HepG2 (cell line): ENCODE data around the gene SYPL1. TPM values are rescaled to one million over a fixed set of nuclear protein-coding genes. Genes with fewer than 3 reads are reported as not detected.

ENCODE experiments used
- BRCA1 ChIP-seq: sonication (generic); formaldehyde crosslinking; IDR thresholded peaks from 2 replicates; pipeline ENCODE4 v1.4.0; 2020; ENCODE audit warnings: missing genetic modification reagents
- CEBPB ChIP-seq: IDR thresholded peaks from 2 replicates; pipeline ENCODE4 v1.6.1; 2011; ENCODE audit warnings: low read depth, low read length, improper control_type of control experiment, borderline replicate concordance
- E2F2 ChIP-seq: sonication (generic); formaldehyde crosslinking; IDR thresholded peaks from 2 replicates; pipeline ENCODE4 v1.4.0; 2020; ENCODE audit warnings: missing genetic modification reagents, borderline replicate concordance
- GABPA ChIP-seq, 2 experiments: IDR thresholded peaks; 2 replicates each; pipeline ENCODE4 v1.6.1; 2011 to 2016; ENCODE audit warnings: low read depth in 2 of 2, low read length in 1 of 2, missing biosample characterization in 1 of 2, missing genetic modification characterization in 1 of 2
- MIER2 ChIP-seq: IDR thresholded peaks from 2 replicates; pipeline ENCODE4 v1.6.1; 2016; ENCODE audit warnings: missing biosample characterization, missing genetic modification reagents
- PITX1 ChIP-seq: sonication (generic); formaldehyde crosslinking; IDR thresholded peaks from 2 replicates; pipeline ENCODE4 v1.5.1; 2020; ENCODE audit warnings: mild to moderate bottlenecking, missing genetic modification reagents
- SRSF1 ChIP-seq: fragments of 200-400 bp; formaldehyde crosslinking; optimal IDR thresholded peaks from 2 replicates; pipeline ENCODE3; 2017; ENCODE audit warnings: mild to moderate bottlenecking, low read depth, low read length, moderate library complexity
- TARDBP ChIP-seq: sonication (generic); formaldehyde crosslinking; IDR thresholded peaks from 2 replicates; pipeline ENCODE4 v1.8.0; 2022; ENCODE audit warnings: mild to moderate bottlenecking, missing genetic modification reagents
- ZFP90 ChIP-seq: sonication (generic); formaldehyde crosslinking; IDR thresholded peaks from 2 replicates; pipeline ENCODE4 v1.8.0; 2022; ENCODE audit warnings: missing genetic modification reagents, mild to moderate bottlenecking, inconsistent platforms, borderline replicate concordance
- ZFY ChIP-seq: sonication (generic); formaldehyde crosslinking; IDR thresholded peaks from 2 replicates; pipeline ENCODE4 v1.4.0; 2020; ENCODE audit warnings: missing genetic modification reagents
- ZMYM4 ChIP-seq: sonication (generic); formaldehyde crosslinking; IDR thresholded peaks from 2 replicates; pipeline ENCODE4 v1.8.1; 2023; ENCODE audit warnings: mild to moderate bottlenecking, missing genetic modification reagents
- ZNF143 ChIP-seq: sonication (generic); formaldehyde crosslinking; IDR thresholded peaks from 2 replicates; pipeline ENCODE4 v1.4.0; 2020; ENCODE audit warnings: missing genetic modification reagents
- ZNF224 ChIP-seq: sonication (generic); formaldehyde crosslinking; IDR thresholded peaks from 2 replicates; pipeline ENCODE4 v1.5.0; 2020; ENCODE audit warnings: mild to moderate bottlenecking, missing genetic modification reagents
- ZNF235 ChIP-seq: sonication (generic); formaldehyde crosslinking; IDR thresholded peaks from 2 replicates; pipeline ENCODE4 v1.8.1; 2023; ENCODE audit warnings: mild to moderate bottlenecking, missing genetic modification reagents, borderline replicate concordance
- ZNF350 ChIP-seq: sonication (generic); formaldehyde crosslinking; IDR thresholded peaks from 2 replicates; pipeline ENCODE4 v1.4.0; 2020; ENCODE audit warnings: mild to moderate bottlenecking, low read depth, missing genetic modification reagents, borderline replicate concordance
- ZNF501 ChIP-seq: sonication (generic); formaldehyde crosslinking; IDR thresholded peaks from 2 replicates; pipeline ENCODE4 v1.5.1; 2020; ENCODE audit warnings: mild to moderate bottlenecking, moderate library complexity, missing genetic modification reagents
- ZNF567 ChIP-seq: sonication (generic); formaldehyde crosslinking; IDR thresholded peaks from 2 replicates; pipeline ENCODE4 v1.8.1; 2023; ENCODE audit warnings: mild to moderate bottlenecking, missing genetic modification reagents, borderline replicate concordance
- ZNF589 ChIP-seq: sonication (generic); formaldehyde crosslinking; conservative IDR thresholded peaks from 2 replicates; pipeline ENCODE4 v1.8.0; 2022; ENCODE audit warnings: mild to moderate bottlenecking, moderate library complexity, missing genetic modification reagents
- ZNF609 ChIP-seq: sonication (generic); formaldehyde crosslinking; IDR thresholded peaks from 2 replicates; pipeline ENCODE4 v1.4.0; 2020; ENCODE audit warnings: mild to moderate bottlenecking, missing genetic modification reagents, borderline replicate concordance
- polyA plus RNA-seq, 8 experiments: library from polyadenylated mRNA; depleted of rRNA in 3 of 8; stranded (reverse) in 7 of 8; unstranded in 1 of 8; fragments of >200 nt; fragmentation: Illumina TruSeq in 4 of 8; extraction: Trizol in 4 of 8; gene quantifications; 2 replicates each; pipeline versions ENCODE4 v1.2.1 to v1.2.3, GENCODE V29; 2011 to 2016; ENCODE audit warnings: low read depth in 4 of 8, missing spikeins in 1 of 8, mixed read lengths in 1 of 8; ENCODE audit not compliant: insufficient read depth in 1 of 8
- total RNA-seq, 5 experiments: library from RNA; depleted of rRNA; stranded (reverse); fragments of >200 nt; fragmentation: Illumina TruSeq; extraction: Trizol; gene quantifications; 2 replicates each; pipeline ENCODE4 v1.2.3, GENCODE V29; 2016; ENCODE audit warnings: low read depth in 1 of 5

SYPL1 gene
- total and polyA plus RNA-seq, 2 of the 13 experiments (the other 11 are each of a cell fraction or from before 2014, with no cell fraction given): 27.5 to 40.2 TPM

- TF ChIP-seq ZFY (CRISPR knock-in tag) (peak; percentile 39; the same call in 1 of the 2 replicates), ZNF224 (CRISPR knock-in tag) (no peak), SRSF1 (no peak), MIER2 (no peak), E2F2 (CRISPR knock-in tag) (no peak), ZNF589 (CRISPR knock-in tag) (no peak), BRCA1 (CRISPR knock-in tag) (0 out of 2 replicates have a peak, but pooled peaks have one; percentile 44), GABPA (IDR thresholded peaks at IDR 0.05; ENCODE audit: low read depth, low read length) (no peak), GABPA (CRISPR knock-in tag; IDR thresholded peaks at IDR 0.05; ENCODE audit: low read depth) (no peak), TARDBP (CRISPR knock-in tag) (no peak), ZMYM4 (CRISPR knock-in tag) (no peak), ZFP90 (CRISPR knock-in tag) (0 out of 2 replicates have a peak, but pooled peaks have one; percentile 32), ZNF501 (0 out of 2 replicates have a peak, but pooled peaks have one; percentile 40), ZNF567 (CRISPR knock-in tag) (no peak), ZNF350 (CRISPR knock-in tag) (no peak), CEBPB (peak; percentile 94), ZNF609 (CRISPR knock-in tag) (no peak), ZNF235 (CRISPR knock-in tag) (no peak), PITX1 (CRISPR knock-in tag) (0 out of 2 replicates have a peak, but pooled peaks have one; percentile 16), ZNF143 (CRISPR knock-in tag) (no peak)
Observed at GRCh38 chr7:106050002-106050745, 61.9 kb downstream of the SYPL1 start (continued).
